ENCODE measurements around the gene KCNH2.

DNA sequence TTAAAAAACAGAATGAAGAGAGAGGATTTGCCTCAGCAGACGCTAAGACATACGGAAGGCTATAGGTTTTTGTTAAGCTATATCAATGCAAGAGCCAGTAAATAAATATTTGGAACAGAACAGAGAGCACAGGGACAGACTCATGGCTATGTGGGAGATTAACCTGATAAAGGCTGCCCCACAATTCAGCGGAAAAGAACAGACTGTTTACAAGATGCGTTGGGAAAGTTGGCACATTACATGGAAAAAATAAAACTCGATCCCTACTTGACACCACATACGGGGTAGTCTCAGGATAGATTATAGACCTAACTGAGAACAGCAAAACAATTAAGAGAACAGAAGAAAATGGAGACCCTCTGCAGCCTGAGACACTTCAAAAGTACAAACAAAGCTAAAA is 10.8 kb downstream of the KCNH2 start:
- no peak for TF ChIP-seq POLR2A (IDR thresholded peaks at IDR 0.05; ENCODE audit: low read depth, low read length)
- no peak for TF ChIP-seq POLR2AphosphoS5 (IDR thresholded peaks at IDR 0.05; ENCODE audit: low read depth, low read length)
- no peak for TF ChIP-seq TAF1 (IDR thresholded peaks at IDR 0.05; ENCODE audit: low read depth, low read length)
- TF ChIP-seq POU2F2 (IDR thresholded peaks at IDR 0.05; ENCODE audit: low read depth, low read length), result no peak
- TF ChIP-seq SPI1 (IDR thresholded peaks at IDR 0.05; ENCODE audit: low read depth, low read length), result no peak
- no peak for TF ChIP-seq PAX5 (IDR thresholded peaks at IDR 0.05; ENCODE audit: insufficient read depth, low read length, severe bottlenecking)
